H1 (cell line): ENCODE results near the gene SEMA5B. TPM values are rescaled to one million over a fixed set of nuclear protein-coding genes. Genes with fewer than 3 reads are reported as not detected.

Experiments
- CTCF ChIA-PET: fragments of 300-600 bp; sonication (Branson Sonifier 250); formaldehyde crosslinking; loops from one replicate; lab custom pipeline; 2021; ENCODE audit not compliant: partially characterized antibody; lab: Charles Lee
- POLR2A ChIA-PET: fragments of 300-600 bp; sonication (Branson Sonifier 250); formaldehyde crosslinking; loops from one replicate; lab custom pipeline; 2021; ENCODE audit warnings: inconsistent platforms; ENCODE audit not compliant: partially characterized antibody; lab: Charles Lee
- DNase-seq, 2 experiments: peaks; one replicate each; pipeline versions ENCODE4 v3.0.0 to v3.0.0-alpha.2; 2010 to 2022; ENCODE audit warnings: low spot score in 2 of 2, low read depth in 1 of 2, mixed read lengths in 1 of 2
- FAIRE-seq: peaks from 2 replicates; lab custom pipeline; 2011; peaks lifted over from hg19 to GRCh38; lab: Jason Lieb, UNC
- H2AFZ ChIP-seq: 2 replicates; pipeline ENCODE4 v1.8.1; 2012; ENCODE audit warnings: low read length, inconsistent platforms
- H2AK5ac ChIP-seq: 2 replicates; pipeline ENCODE4 v1.6.1; 2013; ENCODE audit warnings: low read depth, low read length
- H2BK120ac ChIP-seq: replicated peaks from 2 replicates; pipeline ENCODE3; 2013; ENCODE audit warnings: low read depth, low read length, inconsistent platforms
- H2BK12ac ChIP-seq: 2 replicates; pipeline ENCODE4 v1.6.1; 2013; ENCODE audit warnings: low read depth, low read length
- H2BK15ac ChIP-seq: 2 replicates; pipeline ENCODE4 v1.6.1; 2013; ENCODE audit warnings: low read length
- H2BK20ac ChIP-seq: 2 replicates; pipeline ENCODE4 v1.6.1; 2013; ENCODE audit warnings: low read length
- H2BK5ac ChIP-seq: 2 replicates; pipeline ENCODE4 v1.6.1; 2013; ENCODE audit warnings: low read depth, low read length
- H3K14ac ChIP-seq: 2 replicates; pipeline ENCODE4 v1.6.1; 2013; ENCODE audit warnings: inconsistent platforms; ENCODE audit not compliant: insufficient read length
- H3K18ac ChIP-seq: 2 replicates; pipeline ENCODE4 v1.6.1; 2013; ENCODE audit warnings: low read length; ENCODE audit errors: extremely low read depth
- H3K23ac ChIP-seq: 2 replicates; pipeline ENCODE4 v1.6.1; 2013; ENCODE audit warnings: inconsistent platforms; ENCODE audit not compliant: insufficient read length
- H3K23me2 ChIP-seq: 2 replicates; pipeline ENCODE4 v1.6.1; 2013; ENCODE audit warnings: low read depth, low read length
- H3K27ac ChIP-seq: 2 replicates; pipeline ENCODE4 v1.6.1; 2011; ENCODE audit warnings: low read depth, low read length, inconsistent platforms
- H3K27me3 ChIP-seq, 4 experiments: replicated peaks in 1 of 4; 1 replicate in 1 of 4; 2 replicates in 3 of 4; pipeline versions ENCODE4 v1.6.1 to v1.8.1; 2011 to 2013; ENCODE audit warnings: low read length in 3 of 4, mild to moderate bottlenecking in 3 of 4, inconsistent platforms in 2 of 4, mixed read lengths in 2 of 4, moderate library complexity in 1 of 4; ENCODE audit not compliant: control insufficient read depth in 3 of 4, insufficient read depth in 3 of 4; ENCODE audit errors: extremely low read depth in 1 of 4
- H3K36me3 ChIP-seq, 4 experiments: 2 replicates each; pipeline versions ENCODE4 v1.6.1 to v1.8.1; 2011 to 2013; ENCODE audit warnings: mild to moderate bottlenecking in 4 of 4, low read length in 3 of 4, moderate library complexity in 2 of 4, control low read depth in 1 of 4, inconsistent platforms in 1 of 4; ENCODE audit not compliant: insufficient read depth in 4 of 4, control insufficient read depth in 2 of 4
- H3K4ac ChIP-seq: replicated peaks from 2 replicates; pipeline ENCODE3; 2013; ENCODE audit warnings: low read length, low read depth, mixed read lengths, inconsistent platforms; ENCODE audit not compliant: insufficient read length
- H3K4me1 ChIP-seq, 4 experiments: replicated peaks in 1 of 4; 1 replicate in 1 of 4; 2 replicates in 3 of 4; pipeline versions ENCODE4 v1.6.1 to v1.8.1; 2011 to 2013; ENCODE audit warnings: low read length in 3 of 4, inconsistent platforms in 2 of 4, mixed read lengths in 1 of 4; ENCODE audit not compliant: insufficient read depth in 4 of 4, control insufficient read depth in 3 of 4
- H3K4me2 ChIP-seq, 2 experiments: 2 replicates each; pipeline versions ENCODE4 v1.6.1 to v1.8.1; 2011 to 2013; ENCODE audit warnings: low read depth in 2 of 2, low read length in 2 of 2, control low read depth in 1 of 2, inconsistent platforms in 1 of 2, mild to moderate bottlenecking in 1 of 2; ENCODE audit not compliant: insufficient read depth in 1 of 2
- H3K4me3 ChIP-seq, 4 experiments: fragments of 200-600, 300-600 bp in 1 of 4; sonication (generic), shearing (Covaris generic), sonication (Bioruptor Twin) in 1 of 4; 2 replicates each; pipeline versions ENCODE4 v1.5.1 to v1.8.1; 2011 to 2016; ENCODE audit warnings: low read length in 4 of 4, low read depth in 3 of 4, control low read depth in 2 of 4, inconsistent platforms in 2 of 4, mild to moderate bottlenecking in 2 of 4, mixed read lengths in 1 of 4, moderate library complexity in 1 of 4; ENCODE audit not compliant: insufficient read depth in 2 of 4; ENCODE audit errors: extremely low read depth in 1 of 4
- H3K56ac ChIP-seq: replicated peaks from 2 replicates; pipeline ENCODE3; 2013; ENCODE audit warnings: low read depth, mild to moderate bottlenecking, mixed read lengths, low read length, inconsistent platforms; ENCODE audit not compliant: insufficient read length
- H3K79me1 ChIP-seq: 2 replicates; pipeline ENCODE4 v1.6.1; 2013; ENCODE audit warnings: low read depth, low read length, control low read depth
- H3K79me2 ChIP-seq, 2 experiments: 2 replicates each; pipeline versions ENCODE4 v1.6.1 to v1.8.1; 2012 to 2013; ENCODE audit warnings: low read length in 2 of 2, mild to moderate bottlenecking in 2 of 2, inconsistent platforms in 1 of 2; ENCODE audit not compliant: insufficient read depth in 2 of 2, control insufficient read depth in 1 of 2
- H3K9ac ChIP-seq, 4 experiments: replicated peaks in 1 of 4; 1 replicate in 1 of 4; 2 replicates in 3 of 4; pipeline versions ENCODE4 v1.6.1 to v1.8.1; 2011 to 2013; ENCODE audit warnings: low read depth in 3 of 4, low read length in 3 of 4, control low read depth in 2 of 4, mild to moderate bottlenecking in 2 of 4, moderate library complexity in 2 of 4, inconsistent platforms in 1 of 4; ENCODE audit errors: extremely low read depth in 1 of 4
- H3K9me3 ChIP-seq, 2 experiments: 2 replicates each; pipeline versions ENCODE4 v1.6.1 to v1.8.1; 2012 to 2013; ENCODE audit warnings: mild to moderate bottlenecking in 2 of 2, moderate library complexity in 2 of 2, control low read depth in 1 of 2, inconsistent platforms in 1 of 2, low read depth in 1 of 2, low read length in 1 of 2, mixed read lengths in 1 of 2; ENCODE audit not compliant: insufficient read depth in 2 of 2
- H4K20me1 ChIP-seq, 2 experiments: replicated peaks in 1 of 2; 2 replicates each; pipeline versions ENCODE3 to v1.8.1; 2011 to 2013; ENCODE audit warnings: inconsistent platforms in 2 of 2, low read length in 2 of 2, mild to moderate bottlenecking in 1 of 2; ENCODE audit not compliant: insufficient read depth in 2 of 2, control insufficient read depth in 1 of 2
- H4K5ac ChIP-seq: 2 replicates; pipeline ENCODE4 v1.6.1; 2013; ENCODE audit warnings: low read length, low read depth, mixed read lengths, inconsistent platforms; ENCODE audit not compliant: insufficient read length
- H4K8ac ChIP-seq: 2 replicates; pipeline ENCODE4 v1.8.0; 2013; ENCODE audit warnings: mild to moderate bottlenecking, moderate library complexity, low read length, inconsistent platforms; ENCODE audit not compliant: insufficient read depth; ENCODE audit errors: extremely low read depth
- H4K91ac ChIP-seq: replicated peaks from 2 replicates; pipeline ENCODE3; 2013; ENCODE audit warnings: low read length, mixed read lengths, inconsistent platforms; ENCODE audit not compliant: insufficient read length
- CHD1 ChIP-seq: IDR thresholded peaks from 2 replicates; pipeline ENCODE4 v1.6.1; 2012; ENCODE audit warnings: low read depth, low read length, improper control_type of control experiment
- CREB1 ChIP-seq: IDR thresholded peaks from 2 replicates; pipeline ENCODE4 v1.6.1; 2012; ENCODE audit warnings: inconsistent platforms
- EGR1 ChIP-seq: IDR thresholded peaks from 2 replicates; pipeline ENCODE4 v1.6.1; 2011; ENCODE audit warnings: low read depth, low read length, borderline replicate concordance
- KDM1A ChIP-seq: fragments of 200-600, 300-600 bp; sonication (generic); IDR thresholded peaks from 2 replicates; pipeline ENCODE4 v1.7.1; 2016; ENCODE audit warnings: mild to moderate bottlenecking, low read length, borderline replicate concordance
- RNF2 ChIP-seq: fragments of 200-900, 300-1000 bp; sonication (generic); IDR thresholded peaks from 2 replicates; pipeline ENCODE4 v1.7.1; 2016; ENCODE audit warnings: borderline replicate concordance, low read depth, mild to moderate bottlenecking, antibody characterized with exemption, low read length; ENCODE audit not compliant: poor library complexity, severe bottlenecking; ENCODE audit errors: missing control alignments
- SP1 ChIP-seq: IDR thresholded peaks from 2 replicates; pipeline ENCODE4 v1.6.1; 2011; ENCODE audit warnings: low read depth, low read length
- SP4 ChIP-seq: IDR thresholded peaks from 2 replicates; pipeline ENCODE4 v1.6.1; 2012; ENCODE audit warnings: low read length, inconsistent platforms
- TAF1 ChIP-seq: IDR thresholded peaks from 2 replicates; pipeline ENCODE4 v1.6.1; 2011; ENCODE audit warnings: mild to moderate bottlenecking, low read depth, low read length
- WGBS, 2 experiments: shearing (Covaris generic) in 1 of 2; methylation state at CpG; one replicate each; pipeline versions ENCODE4 v1.1.6 to v1.1.7; 2013 to 2015; ENCODE audit warnings: low lambda C conversion rate in 2 of 2, mixed read lengths in 2 of 2, inconsistent platforms in 1 of 2, low coverage in 1 of 2, missing lambda C conversion rate in 1 of 2; ENCODE audit not compliant: insufficient replicate concordance in 2 of 2, insufficient coverage in 1 of 2, insufficient read length in 1 of 2; ENCODE audit errors: extremely low coverage in 1 of 2, missing lambda C conversion rate in 1 of 2; 5-methylcytosine and 5-hydroxymethylcytosine counted together
- polyA plus RNA-seq, 7 experiments: library from polyadenylated mRNA; depleted of rRNA in 3 of 7; stranded (reverse) in 5 of 7; unstranded in 2 of 7; fragments of >200 nt in 5 of 7; fragments of 200-250 nt in 2 of 7; gene quantifications; 1 replicate in 5 of 7; 2 replicates in 1 of 7; 4 replicates in 1 of 7; pipeline versions ENCODE4 v1.2.1 to v1.2.3, GENCODE V29; 2011 to 2013; ENCODE audit warnings: missing spikeins in 2 of 7, mixed read lengths in 2 of 7
- total RNA-seq: library from RNA; stranded (reverse); fragmentation: NEBNext Ultra II Directional; extraction: Animal tissue kit (Norgen Biotek cat#: 25700); gene quantifications from 2 replicates; pipeline ENCODE4 v1.2.1, GENCODE V29; 2021

The SEMA5B gene
- total and polyA plus RNA-seq, 2 of the 8 experiments (the other 6 are each of a cell fraction or from before 2014, with no cell fraction given) = 13.1 to 22.4 TPM

DNA sequence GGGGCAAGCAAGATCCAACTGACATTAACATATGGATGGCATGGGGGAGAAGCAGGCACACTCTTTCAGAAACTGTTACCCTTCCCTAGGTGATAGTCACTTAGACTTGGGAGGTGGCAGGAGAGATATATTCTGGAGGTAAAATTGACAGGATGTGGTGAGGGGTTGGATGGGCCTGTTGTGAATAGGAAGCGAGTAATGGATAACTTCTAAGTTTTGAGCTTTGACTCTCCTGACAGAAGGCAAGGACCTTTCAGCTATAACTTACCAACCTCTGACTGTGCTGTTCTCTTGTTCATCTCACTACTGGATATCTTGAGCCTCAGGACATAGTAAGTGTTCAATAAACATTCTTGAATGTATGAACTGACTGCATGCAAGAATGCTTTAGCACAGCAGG is 37.4 kb upstream of the SEMA5B start:
- no peak overlapping the region for H3K4me2 ChIP-seq
- no peak overlapping the region for H2AK5ac ChIP-seq
- peaks cover 11% of the 10 kb centered on the region for H3K79me1 ChIP-seq
- H4K91ac ChIP-seq = no peak overlapping the region
- H3K27me3 ChIP-seq = peaks cover 0 to 13% (median 8%) of the 10 kb centered on the region in 4 experiments; a peak in 5 of 7 replicates
- H3K14ac ChIP-seq = no peak overlapping the region
- no peak overlapping the region for H4K8ac ChIP-seq
- H3K4ac ChIP-seq = no peak overlapping the region
- no peak overlapping the region for H2BK5ac ChIP-seq
- H3K36me3 ChIP-seq = no peaks in the 10 kb centered on the region
- CTCF ChIA-PET = interaction anchor here (1.2 to 1.6 kb wide), 3 partner anchors 9 to 23 kb away, joined by 3 to 4 read pairs (median 3); no protein-coding TSS in a partner anchor
- FAIRE-seq (no peak), DNase-seq (no peak)
- peaks cover 5 to 11% (median 9%) of the 10 kb centered on the region in 4 experiments; a peak in 5 of 7 replicates for H3K4me1 ChIP-seq
- H4K5ac ChIP-seq = no peak overlapping the region
- H3K18ac ChIP-seq = no peak overlapping the region
- no peak overlapping the region for H3K23ac ChIP-seq
- peaks cover 20% of the 10 kb centered on the region for H3K23me2 ChIP-seq
- H3K9ac ChIP-seq = no peak overlapping the region
- no peak overlapping the region for H2BK15ac ChIP-seq
- H2BK12ac ChIP-seq = no peak overlapping the region
- no peak overlapping the region for H3K4me3 ChIP-seq
- no peak overlapping the region for H2BK20ac ChIP-seq
- H4K20me1 ChIP-seq = peaks cover 0 to 4% of the 10 kb centered on the region in 2 experiments
- 85% methylated on average over 1 of the region's 1 CpG; no CpG with 5 or more reads in 1 of the 2 experiments for WGBS, 2 experiments
- POLR2A ChIA-PET = no interaction called here
- no peaks in the 10 kb centered on the region; a peak in 1 of 4 replicates for H3K9me3 ChIP-seq
- H3K79me2 ChIP-seq = peaks cover 6 to 23% of the 10 kb centered on the region in 2 experiments
- no peak overlapping the region for H3K27ac ChIP-seq
- H3K56ac ChIP-seq = no peak overlapping the region
- H2AFZ ChIP-seq = no peak overlapping the region
- H2BK120ac ChIP-seq = no peak overlapping the region
- no peak for TF ChIP-seq TAF1
- TF ChIP-seq CREB1 = no peak
- no peak for TF ChIP-seq KDM1A
- TF ChIP-seq SP4 = no peak
- no peak for TF ChIP-seq SP1
- no peak for TF ChIP-seq EGR1
- no peak for TF ChIP-seq RNF2
- TF ChIP-seq CHD1 = no peak
